Mesendoderm (in vitro differentiated cells): Measurements from ENCODE around the gene PILRA.

ENCODE experiments used
- DNase-seq: peaks from one replicate; pipeline ENCODE4 v3.0.0; 2013
- H2AK5ac ChIP-seq: 2 replicates; pipeline ENCODE4 v1.6.1; 2013; ENCODE audit warnings: low read length, inconsistent platforms
- H2BK120ac ChIP-seq: 2 replicates; pipeline ENCODE4 v1.6.1; 2013; ENCODE audit warnings: low read depth, mild to moderate bottlenecking, low read length, moderate library complexity, mixed read lengths
- H2BK15ac ChIP-seq: replicated peaks from 2 replicates; pipeline ENCODE4 v1.6.1; 2013; ENCODE audit warnings: low read depth, mild to moderate bottlenecking, moderate library complexity
- H2BK5ac ChIP-seq: 2 replicates; pipeline ENCODE4 v1.6.1; 2013; ENCODE audit warnings: low read length, inconsistent platforms
- H3K18ac ChIP-seq: 2 replicates; pipeline ENCODE4 v1.6.1; 2013; ENCODE audit warnings: mild to moderate bottlenecking, low read length, mixed read lengths
- H3K23ac ChIP-seq: one replicate; pipeline ENCODE4 v1.6.1; 2013; ENCODE audit warnings: low read length
- H3K27ac ChIP-seq: 2 replicates; pipeline ENCODE4 v1.5.1; 2013; ENCODE audit warnings: low read depth, mild to moderate bottlenecking, inconsistent platforms, low read length, moderate library complexity
- H3K27me3 ChIP-seq: 2 replicates; pipeline ENCODE4 v1.6.1; 2013; ENCODE audit warnings: low read length, control low read depth, mild to moderate bottlenecking, inconsistent platforms; ENCODE audit not compliant: insufficient read depth, poor library complexity
- H3K36me3 ChIP-seq: 2 replicates; pipeline ENCODE4 v1.6.1; 2013; ENCODE audit warnings: low read length, inconsistent platforms; ENCODE audit not compliant: control insufficient read depth, insufficient read depth
- H3K4ac ChIP-seq: one replicate; pipeline ENCODE4 v1.6.1; 2013; ENCODE audit warnings: low read depth, mild to moderate bottlenecking, low read length, moderate library complexity
- H3K4me1 ChIP-seq: 2 replicates; pipeline ENCODE4 v1.6.1; 2013; ENCODE audit warnings: low read depth, low read length, inconsistent platforms; ENCODE audit not compliant: control insufficient read depth
- H3K4me2 ChIP-seq: 2 replicates; pipeline ENCODE4 v1.6.1; 2013; ENCODE audit warnings: low read length
- H3K4me3 ChIP-seq: 2 replicates; pipeline ENCODE4 v1.5.1; 2013; ENCODE audit warnings: mild to moderate bottlenecking, low read length
- H3K56ac ChIP-seq: one replicate; pipeline ENCODE4 v1.6.1; 2013; ENCODE audit warnings: low read length
- H3K79me1 ChIP-seq: 2 replicates; pipeline ENCODE4 v1.6.1; 2013; ENCODE audit warnings: low read length, inconsistent platforms
- H3K79me2 ChIP-seq: 2 replicates; pipeline ENCODE4 v1.6.1; 2013; ENCODE audit warnings: mild to moderate bottlenecking, low read length; ENCODE audit not compliant: control insufficient read depth, insufficient read depth
- H3K9ac ChIP-seq: 2 replicates; pipeline ENCODE4 v1.6.1; 2013; ENCODE audit warnings: low read length, inconsistent platforms
- H4K5ac ChIP-seq: one replicate; pipeline ENCODE4 v1.6.1; 2013; ENCODE audit warnings: low read length
- H4K8ac ChIP-seq: one replicate; pipeline ENCODE4 v1.6.1; 2013; ENCODE audit warnings: low read depth, mild to moderate bottlenecking, control low read depth, low read length, moderate library complexity
- WGBS: extraction: QIAGEN DNeasy Blood & Tissue Kit; methylation state at CpG from one replicate; pipeline ENCODE4 v1.1.7; 2013; ENCODE audit warnings: low lambda C conversion rate, missing lambda C conversion rate; ENCODE audit not compliant: insufficient coverage; ENCODE audit errors: extremely low coverage; 5-methylcytosine and 5-hydroxymethylcytosine counted together

PILRA gene

DNA sequence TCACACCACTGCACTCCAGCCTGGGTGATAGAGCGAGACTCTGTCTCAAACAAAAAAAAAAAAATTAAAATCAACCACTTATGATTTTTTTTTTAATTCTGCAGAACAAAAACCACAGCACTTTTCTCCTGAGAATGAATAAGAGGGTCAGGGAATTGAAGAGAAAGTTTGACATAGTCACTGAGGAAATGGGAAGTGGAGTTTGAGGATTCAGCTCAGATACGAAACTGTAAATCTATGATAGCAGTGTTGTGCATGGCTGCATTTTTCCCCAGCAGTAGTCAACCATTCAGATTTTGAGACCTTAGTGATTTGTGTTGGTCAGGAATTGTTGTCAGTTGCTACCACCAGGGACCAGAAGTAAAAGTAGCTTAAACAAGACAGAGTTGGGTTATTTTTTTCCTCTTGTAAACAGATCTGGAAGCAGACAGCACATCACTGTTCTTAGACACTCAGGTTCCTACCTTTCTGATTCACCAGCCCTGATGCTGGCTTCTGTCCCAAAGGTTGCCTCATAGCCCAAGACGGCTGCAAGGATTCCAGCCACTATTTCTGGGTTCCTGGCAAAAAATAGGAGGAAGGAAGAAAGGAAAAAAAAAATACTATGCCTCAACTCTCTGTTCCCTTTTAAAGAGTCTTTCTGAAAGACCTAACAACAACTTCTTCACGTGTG is 20.1 kb downstream of the PILRA start:
- no peak overlapping the region for H3K18ac ChIP-seq
- no peak overlapping the region for H3K56ac ChIP-seq
- no peak overlapping the region for H3K27ac ChIP-seq
- no peak overlapping the region for H2BK15ac ChIP-seq
- no CpG with 5 or more reads among the region's 4 CpGs for WGBS
- H4K8ac ChIP-seq = no peak overlapping the region
- no peak overlapping the region for H3K23ac ChIP-seq
- no peak overlapping the region for H3K4ac ChIP-seq
- no peak overlapping the region for H2AK5ac ChIP-seq
- DNase-seq = no peak
- no peak overlapping the region for H3K4me3 ChIP-seq
- H3K9ac ChIP-seq = no peak overlapping the region
- H3K4me1 ChIP-seq = no peaks in the 10 kb centered on the region
- no peak overlapping the region for H2BK120ac ChIP-seq
- H3K79me2 ChIP-seq = no peaks in the 10 kb centered on the region
- H2BK5ac ChIP-seq = no peak overlapping the region
- no peaks in the 10 kb centered on the region for H3K27me3 ChIP-seq
- no peaks in the 10 kb centered on the region for H3K79me1 ChIP-seq
- no peak overlapping the region for H3K4me2 ChIP-seq
- H3K36me3 ChIP-seq = no peaks in the 10 kb centered on the region
- no peak overlapping the region for H4K5ac ChIP-seq

DNA sequence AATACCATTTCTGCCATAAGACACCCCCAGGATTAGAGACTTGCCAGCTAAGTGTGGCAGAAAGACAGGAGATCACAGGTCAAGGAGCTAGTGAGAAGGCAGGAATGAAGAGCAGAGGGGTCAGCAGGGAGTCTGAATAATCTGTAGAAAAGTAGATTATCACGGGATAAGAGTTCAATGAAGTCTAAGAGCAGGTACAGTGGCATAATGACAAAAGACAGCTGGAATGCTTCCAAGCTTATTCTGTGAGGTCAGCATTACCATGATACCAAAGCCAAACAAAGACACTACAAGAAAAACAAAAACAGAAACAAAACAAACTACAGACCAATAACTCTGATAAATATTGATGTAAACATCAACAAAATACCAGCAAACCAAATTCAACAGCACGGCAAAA is 20.8 kb downstream of the PILRA start:
- H3K79me1 ChIP-seq = no peaks in the 10 kb centered on the region
- H3K18ac ChIP-seq = no peak overlapping the region
- H3K4ac ChIP-seq = no peak overlapping the region
- H3K4me1 ChIP-seq = no peaks in the 10 kb centered on the region
- H4K8ac ChIP-seq = no peak overlapping the region
- H3K27ac ChIP-seq = no peak overlapping the region
- no peak overlapping the region for H2BK120ac ChIP-seq
- no peak overlapping the region for H2AK5ac ChIP-seq
- H3K36me3 ChIP-seq = no peaks in the 10 kb centered on the region
- no CpG with 5 or more reads among the region's 2 CpGs for WGBS
- no peak overlapping the region for H4K5ac ChIP-seq
- H3K56ac ChIP-seq = no peak overlapping the region
- peak; percentile 23 for DNase-seq
- no peak overlapping the region for H3K4me2 ChIP-seq
- H3K79me2 ChIP-seq = no peaks in the 10 kb centered on the region
- no peak overlapping the region for H2BK15ac ChIP-seq
- no peaks in the 10 kb centered on the region for H3K27me3 ChIP-seq
- H3K9ac ChIP-seq = no peak overlapping the region
- no peak overlapping the region for H2BK5ac ChIP-seq
- H3K4me3 ChIP-seq = no peak overlapping the region
- no peak overlapping the region for H3K23ac ChIP-seq

DNA sequence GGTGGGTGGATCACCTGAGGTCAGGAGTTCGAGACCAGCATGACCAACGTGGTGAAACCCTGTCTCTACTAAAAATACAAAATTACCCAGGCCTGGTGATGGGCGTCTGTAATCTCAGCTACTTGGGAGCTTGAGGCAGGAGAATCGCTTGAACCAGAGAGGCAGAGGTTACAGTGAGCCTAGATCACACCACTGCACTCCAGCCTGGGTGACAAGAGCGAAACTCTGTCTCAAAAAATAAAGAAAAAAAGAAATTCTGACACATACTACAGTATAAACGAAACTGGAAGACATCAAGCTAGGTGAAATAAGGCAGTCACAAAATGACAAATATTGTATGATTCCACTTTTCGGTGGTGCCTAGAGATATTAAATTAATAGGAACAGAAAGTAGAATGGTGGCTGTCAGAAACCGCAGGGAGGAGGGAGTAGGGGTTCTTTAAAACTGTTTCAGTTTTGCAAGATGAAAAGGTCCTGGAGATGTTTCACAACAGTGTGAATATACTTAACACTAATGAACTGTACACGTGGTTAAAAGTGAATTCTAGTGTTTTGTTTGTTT is 23.2 kb downstream of the PILRA start:
- no peak overlapping the region for H2AK5ac ChIP-seq
- H3K4me2 ChIP-seq = no peak overlapping the region
- H3K27me3 ChIP-seq = no peaks in the 10 kb centered on the region

DNA sequence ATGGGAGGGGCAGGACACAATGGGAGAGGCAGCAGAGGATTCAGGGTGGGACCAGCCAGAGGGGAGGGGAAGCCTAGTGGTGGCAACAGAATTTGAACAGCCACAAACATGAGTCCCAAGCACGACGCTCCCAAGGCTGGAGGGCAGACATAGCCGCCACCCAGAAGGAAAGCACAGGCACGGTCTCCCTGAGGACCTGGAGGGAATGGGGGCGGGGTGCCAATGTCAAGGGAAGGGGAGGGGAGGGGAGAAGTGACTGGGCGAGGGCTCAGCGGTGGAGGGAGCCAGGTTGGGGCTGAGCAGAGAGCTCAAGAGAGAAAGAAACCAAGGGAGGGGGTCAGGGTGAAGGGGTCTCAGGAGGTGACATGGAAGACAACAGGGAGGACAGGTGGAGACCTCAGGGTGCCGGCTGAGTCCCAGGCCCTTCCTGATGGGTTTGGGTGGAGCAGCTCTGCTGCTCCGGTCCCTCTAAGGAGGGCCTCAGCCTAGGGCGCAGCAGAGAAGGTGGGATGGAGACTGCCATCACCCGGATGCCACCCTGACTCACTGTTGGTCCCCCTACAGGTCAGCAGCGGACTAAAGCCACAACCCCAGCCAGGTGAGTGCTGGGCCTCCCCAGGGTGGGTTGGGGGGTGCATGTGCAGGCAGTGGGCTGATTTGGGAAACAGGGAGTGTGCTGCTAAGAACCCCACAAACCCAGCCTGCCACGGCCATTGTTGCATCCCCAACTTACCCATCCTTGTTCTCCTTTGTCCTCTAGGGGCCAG is 24.2 kb downstream of the PILRA start:
- Histone ChIP-seq H3K56ac (no peak overlapping the region), H3K4me3 (no peak overlapping the region), H2BK120ac (no peak overlapping the region), H4K5ac (no peak overlapping the region), H3K4me1 (no peaks in the 10 kb centered on the region), H3K79me1 (no peaks in the 10 kb centered on the region), H3K4me2 (no peak overlapping the region), H3K9ac (no peak overlapping the region), H2BK15ac (no peak overlapping the region), H3K18ac (no peak overlapping the region), H2AK5ac (no peak overlapping the region), H3K23ac (no peak overlapping the region), H3K27ac (no peak overlapping the region), H3K4ac (no peak overlapping the region), H4K8ac (no peak overlapping the region), H2BK5ac (no peak overlapping the region), H3K36me3 (no peaks in the 10 kb centered on the region), H3K79me2 (no peaks in the 10 kb centered on the region), H3K27me3 (no peaks in the 10 kb centered on the region)
- WGBS = no CpG with 5 or more reads among the region's 13 CpGs
- no peak for DNase-seq

More for the DNA sequence above, 23.2 kb downstream of the PILRA start:
- no peaks in the 10 kb centered on the region for H3K36me3 ChIP-seq
- H4K5ac ChIP-seq = no peak overlapping the region
- H4K8ac ChIP-seq = no peak overlapping the region
- no peak overlapping the region for H3K9ac ChIP-seq
- no CpG with 5 or more reads among the region's 9 CpGs for WGBS
- H3K27ac ChIP-seq = no peak overlapping the region
- H2BK15ac ChIP-seq = no peak overlapping the region
- H3K4me1 ChIP-seq = no peaks in the 10 kb centered on the region
- no peak overlapping the region for H3K23ac ChIP-seq
- no peaks in the 10 kb centered on the region for H3K79me2 ChIP-seq
- H3K56ac ChIP-seq = no peak overlapping the region
- H3K4me3 ChIP-seq = no peak overlapping the region
- no peaks in the 10 kb centered on the region for H3K79me1 ChIP-seq
- H2BK120ac ChIP-seq = no peak overlapping the region
- DNase-seq = no peak
- H3K4ac ChIP-seq = no peak overlapping the region
- no peak overlapping the region for H2BK5ac ChIP-seq
- no peak overlapping the region for H3K18ac ChIP-seq

- Histone ChIP-seq H3K79me1 (no peaks in the 10 kb centered on the region), H2BK15ac (no peak overlapping the region), H3K27ac (no peak overlapping the region), H3K9ac (no peak overlapping the region), H2BK5ac (no peak overlapping the region), H3K36me3 (no peaks in the 10 kb centered on the region), H3K56ac (no peak overlapping the region), H3K4me3 (no peak overlapping the region), H3K4ac (no peak overlapping the region), H3K18ac (no peak overlapping the region), H2AK5ac (no peak overlapping the region), H3K4me1 (no peaks in the 10 kb centered on the region), H3K27me3 (no peaks in the 10 kb centered on the region), H4K5ac (no peak overlapping the region), H2BK120ac (no peak overlapping the region), H4K8ac (no peak overlapping the region), H3K79me2 (no peaks in the 10 kb centered on the region), H3K23ac (no peak overlapping the region), H3K4me2 (no peak overlapping the region)
- DNase-seq = no peak
- WGBS = no CpG with 5 or more reads among the region's 2 CpGs
Measured at GRCh38 chr7:100398239-100398638, 25.0 kb downstream of the PILRA start.
